Measurements from ENCODE around the gene OR2J1. TPM values are rescaled to one million over a fixed set of nuclear protein-coding genes. Genes with fewer than 3 reads are reported as not detected.

The OR2J1 gene
- total and polyA plus RNA-seq, 9 of the 15 experiments (the other 6 are each of a cell fraction or from before 2014, with no cell fraction given): not detected

DNA sequence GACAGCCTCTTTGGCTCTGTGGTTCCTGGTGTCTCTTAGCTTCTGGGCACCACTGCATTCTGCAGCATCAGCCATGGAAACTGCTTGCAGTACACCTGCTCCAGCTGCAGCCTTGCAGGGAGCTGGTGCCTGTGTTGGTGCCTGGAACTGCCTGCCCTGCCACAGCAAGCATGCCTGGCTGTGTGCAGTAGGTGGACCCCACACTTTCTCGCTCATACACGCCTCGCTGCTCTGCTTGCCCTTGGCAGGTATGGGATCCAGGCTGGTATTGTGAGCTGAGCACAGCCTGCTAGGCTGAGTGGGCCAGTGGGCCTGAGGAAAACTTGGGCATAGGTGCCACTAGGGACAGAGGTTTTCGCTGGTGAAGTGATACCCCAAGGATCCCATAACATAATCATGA, 31.4 kb downstream of the OR2J1 start (continued):
- no peak for TF ChIP-seq ZNF699 (CRISPR knock-in tag; IDR thresholded peaks at IDR 0.05; ENCODE audit: insufficient replicate concordance)
- no peak for TF ChIP-seq ZNF274 (IDR thresholded peaks at IDR 0.05; ENCODE audit: borderline replicate concordance, low read depth, low read length)
- no peak for TF ChIP-seq GATAD2A (IDR thresholded peaks at IDR 0.05)

DNA sequence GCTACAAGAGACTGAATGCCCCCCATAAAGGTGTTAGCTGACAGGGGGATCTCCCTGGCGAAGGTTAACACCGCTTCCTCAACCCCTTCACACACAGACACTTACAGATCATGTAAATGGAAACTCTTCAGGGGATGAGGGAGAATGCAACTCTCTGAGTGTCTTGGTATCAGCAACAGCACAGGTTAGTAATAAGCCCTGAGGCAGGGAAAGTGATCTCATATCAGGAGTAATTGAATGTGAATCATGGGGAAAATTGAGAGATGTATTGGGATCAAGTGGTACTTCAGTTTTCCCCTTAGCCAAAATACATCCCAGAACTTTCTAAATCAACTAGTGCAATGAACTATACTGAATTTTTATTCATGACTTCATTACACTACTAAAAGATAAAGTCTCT, 32.4 kb downstream of the OR2J1 start:
- no peaks in the 10 kb centered on the region for H3K79me2 ChIP-seq (ENCODE audit: control insufficient read depth, insufficient read depth, low read length)
- TF ChIP-seq FOXP1 (CRISPR knock-in tag; IDR thresholded peaks at IDR 0.05) (no peak), ZNF174 (CRISPR knock-in tag; IDR thresholded peaks at IDR 0.05) (no peak), SIN3A (IDR thresholded peaks at IDR 0.05; ENCODE audit: borderline replicate concordance in 2 of 2, control insufficient read depth in 1 of 2, low read depth in 2 of 2, low read length in 2 of 2) (no peak), MCM2 (IDR thresholded peaks at IDR 0.05; ENCODE audit: low read depth) (no peak), HES1 (IDR thresholded peaks at IDR 0.05; ENCODE audit: low read depth) (no peak), ZNF444 (CRISPR knock-in tag; IDR thresholded peaks at IDR 0.05) (no peak), MAFK (IDR thresholded peaks at IDR 0.05; ENCODE audit: low read length) (no peak), GTF2B (IDR thresholded peaks at IDR 0.05; ENCODE audit: extremely low read depth, insufficient read length) (no peak), COPS2 (conservative IDR thresholded peaks at IDR 0.05) (no peak), ZNF217 (CRISPR knock-in tag; IDR thresholded peaks at IDR 0.05) (no peak), GTF2E2 (tag; IDR thresholded peaks at IDR 0.05) (no peak)
- ATAC-seq: no peak
- no peaks in the 10 kb centered on the region for H3K36me3 ChIP-seq (ENCODE audit: control insufficient read depth, insufficient read depth, low read length)
- no peak overlapping the region for H3K4me3 ChIP-seq
- ChIA-PET POLR2A (no interaction called here), CTCF (ENCODE audit: low intra/inter-chr PET ratio) (no interaction called here)
- H3K9me3 ChIP-seq (replicated peaks; ENCODE audit: control insufficient read depth, insufficient read depth, low read depth, low read length): no peaks in the 10 kb centered on the region
- no peaks in the 10 kb centered on the region for H3K9me1 ChIP-seq (ENCODE audit: control insufficient read depth, insufficient read depth, low read length)
- intact Hi-C loops (cut with micrococcal nuclease): no loop called here
- FAIRE-seq: no peak
- H2AFZ ChIP-seq (ENCODE audit: low read depth, low read length): no peak overlapping the region
- peaks cover 9 to 17% of the 10 kb centered on the region in 2 experiments; a peak in 4 of 5 replicates for H3K27me3 ChIP-seq (ENCODE audit: control insufficient read depth in 2 of 2, insufficient read depth in 2 of 2, low read length in 2 of 2)
- H3K9ac ChIP-seq (ENCODE audit: insufficient read depth in 1 of 2, low read depth in 2 of 2, low read length in 2 of 2): no peak overlapping the region
- in situ Hi-C loops (cut with MboI): no loop called here
- no peak for DNase-seq (ENCODE audit: extremely low read depth in 1 of 4, low spot score in 3 of 4)
- WGBS (ENCODE audit: insufficient coverage, low coverage, missing lambda C conversion rate): 5% methylated on average over 2 of the region's 2 CpGs
- no peak overlapping the region for H3K27ac ChIP-seq (ENCODE audit: extremely low read depth, low read depth, low read length)
- no TSS peak for BruUV-seq (replicated peaks)
- no peaks in the 10 kb centered on the region for H4K20me1 ChIP-seq (replicated peaks; ENCODE audit: control insufficient read depth, insufficient read depth, low read length)
- no peak overlapping the region for H3K4me2 ChIP-seq (ENCODE audit: insufficient read depth, low read length)
- H3K4me1 ChIP-seq (replicated peaks in 1 of 2; ENCODE audit: control insufficient read depth in 2 of 2, insufficient read depth in 2 of 2, low read length in 2 of 2): no peaks in the 10 kb centered on the region; a peak in 1 of 5 replicates

Measured in K562 (cell line).